ENCODE results near the gene THPO.

THPO gene

GRCh38 chr3:184386047-184386806 is 8.2 kb upstream of the THPO start:
- in situ Hi-C loops (cut with MboI; ENCODE audit: low sequenced_read_pairs, unreplicated experiment) = no loop called here
- TF ChIP-seq CTCF (IDR thresholded peaks at IDR 0.05; ENCODE audit: borderline replicate concordance, control extremely low read depth, extremely low read depth, insufficient read depth, missing control alignments) = no peak
- no peak for DNase-seq (ENCODE audit: low spot score)

- DNase-seq (ENCODE audit: low spot score) = no peak
- in situ Hi-C loops (cut with MboI; ENCODE audit: low sequenced_read_pairs, unreplicated experiment) = no loop called here
- no peak for TF ChIP-seq CTCF (IDR thresholded peaks at IDR 0.05; ENCODE audit: borderline replicate concordance, control extremely low read depth, extremely low read depth, insufficient read depth, missing control alignments)
Measured at GRCh38 chr3:184384856-184385422, 6.9 kb upstream of the THPO start.

GRCh38 chr3:184384342-184384741 is 6.3 kb upstream of the THPO start:
- no peak for TF ChIP-seq CTCF (IDR thresholded peaks at IDR 0.05; ENCODE audit: borderline replicate concordance, control extremely low read depth, extremely low read depth, insufficient read depth, missing control alignments)
- no peak for DNase-seq (ENCODE audit: low spot score)
- in situ Hi-C loops (cut with MboI; ENCODE audit: low sequenced_read_pairs, unreplicated experiment) = no loop called here

- in situ Hi-C loops (cut with MboI; ENCODE audit: low sequenced_read_pairs, unreplicated experiment) = no loop called here
- no peak for DNase-seq (ENCODE audit: low spot score)
- TF ChIP-seq CTCF (IDR thresholded peaks at IDR 0.05; ENCODE audit: borderline replicate concordance, control extremely low read depth, extremely low read depth, insufficient read depth, missing control alignments) = no peak
Measured at GRCh38 chr3:184383033-184383740, 5.2 kb upstream of the THPO start.

- in situ Hi-C loops (cut with MboI; ENCODE audit: low sequenced_read_pairs, unreplicated experiment) = no loop called here
- peak; percentile 38 for DNase-seq (ENCODE audit: low spot score)
- TF ChIP-seq CTCF (IDR thresholded peaks at IDR 0.05; ENCODE audit: borderline replicate concordance, control extremely low read depth, extremely low read depth, insufficient read depth, missing control alignments) = no peak
Measured at GRCh38 chr3:184382326-184383032, 4.5 kb upstream of the THPO start.
